Retinal pigment epithelial cell (primary cell): Measurements from ENCODE around the gene TRPM8.
A peak's percentile ranks its signal among the peaks of the same experiment; 100 is the strongest.

ENCODE experiments used
- DNase-seq: peaks from one replicate; pipeline ENCODE4 v3.0.0-alpha.2; 2010; ENCODE audit warnings: low read depth
- H3K4me3 ChIP-seq: 2 replicates; pipeline ENCODE4 v1.5.1; 2011; ENCODE audit warnings: mild to moderate bottlenecking, low read length, control low read depth, moderate library complexity
- TF ChIP-seq, protein P1 (sequence below): conservative IDR thresholded peaks from 2 replicates; pipeline ENCODE4 v1.5.1; 2011; ENCODE audit warnings: low read depth, low read length, control low read depth, inconsistent platforms

TRPM8 gene

GRCh38 chr2:233981574-233982420, 64.6 kb downstream of the TRPM8 start:
- H3K4me3 ChIP-seq = no peak overlapping the region
- TF ChIP-seq, protein P1, sequence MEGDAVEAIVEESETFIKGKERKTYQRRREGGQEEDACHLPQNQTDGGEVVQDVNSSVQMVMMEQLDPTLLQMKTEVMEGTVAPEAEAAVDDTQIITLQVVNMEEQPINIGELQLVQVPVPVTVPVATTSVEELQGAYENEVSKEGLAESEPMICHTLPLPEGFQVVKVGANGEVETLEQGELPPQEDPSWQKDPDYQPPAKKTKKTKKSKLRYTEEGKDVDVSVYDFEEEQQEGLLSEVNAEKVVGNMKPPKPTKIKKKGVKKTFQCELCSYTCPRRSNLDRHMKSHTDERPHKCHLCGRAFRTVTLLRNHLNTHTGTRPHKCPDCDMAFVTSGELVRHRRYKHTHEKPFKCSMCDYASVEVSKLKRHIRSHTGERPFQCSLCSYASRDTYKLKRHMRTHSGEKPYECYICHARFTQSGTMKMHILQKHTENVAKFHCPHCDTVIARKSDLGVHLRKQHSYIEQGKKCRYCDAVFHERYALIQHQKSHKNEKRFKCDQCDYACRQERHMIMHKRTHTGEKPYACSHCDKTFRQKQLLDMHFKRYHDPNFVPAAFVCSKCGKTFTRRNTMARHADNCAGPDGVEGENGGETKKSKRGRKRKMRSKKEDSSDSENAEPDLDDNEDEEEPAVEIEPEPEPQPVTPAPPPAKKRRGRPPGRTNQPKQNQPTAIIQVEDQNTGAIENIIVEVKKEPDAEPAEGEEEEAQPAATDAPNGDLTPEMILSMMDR = no peak
- DNase-seq = no peak

GRCh38 chr2:233982421-233983121, 65.4 kb downstream of the TRPM8 start:
- peak; percentile 18 for DNase-seq
- TF ChIP-seq, protein P1 = no peak

DNA sequence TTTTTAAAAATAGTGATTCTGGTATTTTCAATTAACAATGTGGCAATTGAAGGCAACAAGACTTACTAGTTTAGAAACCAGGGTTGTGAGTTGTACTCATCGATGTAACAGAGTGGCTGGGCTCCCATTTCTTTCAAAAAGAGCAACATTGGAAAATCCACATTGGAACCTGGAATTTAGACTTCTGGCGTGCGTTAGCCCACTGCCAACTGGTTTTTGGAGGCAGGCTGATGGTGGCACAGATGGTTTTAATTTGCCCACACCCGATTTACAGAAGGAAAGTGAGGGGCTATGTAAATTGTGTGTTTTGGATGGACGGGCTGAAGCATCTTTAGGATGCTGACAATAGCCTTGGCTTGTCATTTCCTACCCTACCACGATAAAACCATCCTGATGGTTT, 66.3 kb downstream of the TRPM8 start:
- no peak for DNase-seq
- H3K4me3 ChIP-seq = no peak overlapping the region
- TF ChIP-seq, protein P1 = no peak

More at GRCh38 chr2:233982421-233983121, 65.4 kb downstream of the TRPM8 start:
- no peak overlapping the region for H3K4me3 ChIP-seq

DNA sequence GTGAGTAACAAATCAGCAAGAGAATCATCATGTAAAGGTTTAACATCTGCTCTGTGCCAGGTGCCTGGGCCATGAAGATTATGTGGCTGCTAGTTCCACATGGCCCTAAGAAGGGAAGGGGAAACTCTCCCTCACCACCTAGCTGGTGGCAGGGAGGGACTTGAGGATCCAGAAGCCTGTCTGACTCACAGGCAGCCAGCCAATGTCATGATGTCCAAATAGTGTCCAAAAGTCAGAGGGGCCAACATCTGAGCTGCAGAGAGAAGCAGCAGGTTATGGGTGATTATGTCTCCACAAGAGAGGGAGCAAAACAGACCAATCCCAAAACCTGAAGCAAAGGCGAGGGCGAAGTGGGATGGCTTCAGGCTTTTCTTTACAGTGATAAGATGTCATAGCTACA, 71.4 kb downstream of the TRPM8 start:
- TF ChIP-seq, protein P1 = no peak
- no peak overlapping the region for H3K4me3 ChIP-seq
- no peak for DNase-seq

DNA sequence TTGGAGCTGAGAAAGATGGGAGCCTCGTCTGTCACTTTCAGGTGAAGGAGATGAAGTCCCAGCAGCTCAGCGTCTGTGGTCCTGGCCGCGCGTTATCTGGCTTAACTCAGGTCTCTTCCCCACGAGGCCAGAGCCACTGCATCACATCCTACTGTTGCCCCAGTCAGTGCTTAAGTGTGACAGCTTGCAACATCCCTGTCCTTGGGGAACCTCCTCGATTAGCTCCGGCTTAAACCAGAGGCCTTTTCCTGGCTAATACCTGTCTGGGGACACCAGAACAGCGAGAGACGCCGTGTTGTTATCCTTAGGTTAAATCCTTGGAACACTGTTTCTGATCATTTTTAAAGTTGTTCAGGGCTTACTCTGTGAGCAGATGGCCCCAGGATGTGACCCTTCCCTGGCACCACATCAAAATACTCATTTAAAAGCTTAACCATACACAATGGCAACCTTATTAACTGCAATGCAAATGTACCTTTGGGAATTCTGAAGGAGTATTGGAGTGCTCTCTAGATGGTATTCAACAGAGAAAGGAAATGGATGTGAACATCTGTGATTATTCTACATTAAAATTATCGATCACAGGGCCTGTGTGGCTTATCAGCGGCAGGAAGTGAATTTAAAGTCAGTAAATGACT, 72.2 kb downstream of the TRPM8 start:
- TF ChIP-seq, protein P1 = no peak
- H3K4me3 ChIP-seq = no peak overlapping the region

DNA sequence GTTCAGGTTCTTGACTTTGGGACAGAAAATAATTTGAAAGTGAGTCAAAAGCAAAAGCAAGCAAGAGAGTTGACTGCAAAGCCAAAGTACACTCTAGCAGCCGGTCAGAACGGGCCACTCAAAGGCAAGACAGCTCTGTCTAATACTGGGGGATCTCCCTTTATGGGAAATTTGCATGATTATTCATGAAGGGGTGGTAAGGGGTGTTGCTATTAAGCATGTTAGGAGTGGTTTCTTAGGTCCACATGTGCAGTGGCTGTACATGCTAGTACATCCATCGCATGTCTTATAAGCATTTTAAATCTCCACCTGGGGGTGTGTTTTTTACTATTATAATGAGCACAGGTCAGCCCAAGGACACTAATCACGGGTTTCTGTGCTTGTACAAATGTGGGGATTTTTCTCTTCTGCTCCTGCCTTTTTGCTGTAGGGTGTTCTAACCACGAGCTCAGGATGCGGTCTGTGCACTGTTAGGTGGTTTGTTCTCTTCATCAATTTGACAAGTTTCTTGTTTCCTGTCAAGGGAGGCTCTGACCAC, 73.2 kb downstream of the TRPM8 start:
- H3K4me3 ChIP-seq = no peak overlapping the region
- TF ChIP-seq, protein P1 = no peak
- DNase-seq = no peak

More for the DNA sequence above, 72.2 kb downstream of the TRPM8 start:
- no peak for DNase-seq
